Measurements from ENCODE around the gene TSGA10IP. TPM values are rescaled to one million over a fixed set of nuclear protein-coding genes. Genes with fewer than 3 reads are reported as not detected.

Gene TSGA10IP
- total RNA-seq, 4 donors from 2014 or later: not detected

- ATAC-seq: peak; percentile 66 to 75
- H3K36me3 ChIP-seq: peaks cover 0 to 26% of the 10 kb centered on the region in 2 donors
- peak within 1 kb of the TSS; percentile 86 to 98 (median 94) for H3K27ac ChIP-seq
- no peaks in the 10 kb centered on the region for H3K27me3 ChIP-seq
- TF ChIP-seq CTCF (IDR thresholded peaks at IDR 0.05 in 4 of 5, conservative IDR thresholded peaks at IDR 0.05 in 1 of 5) (peak in 3 of 5 experiments; percentile 9 to 46 (median 37)), POLR2A (IDR thresholded peaks at IDR 0.05) (peak; percentile 83 to 84)
- intact Hi-C loops (cut with DNase I; ENCODE audit: low total_unique reads) (loop anchor here (1.0 to 10.0 kb wide), 12 partner anchors 31 to 907 kb away; partner anchors contain the start of genes ARL2, BANF1, EIF1AD and FIBP), in situ Hi-C loops (cut with MboI; ENCODE audit: low sequenced_read_pairs in 4 of 4) (no loop called here)
- no peaks in the 10 kb centered on the region for H3K9me3 ChIP-seq
- DNase-seq: peak; percentile 99
- peak within 1 kb of the TSS; percentile 77 to 95 (median 92) for H3K4me3 ChIP-seq
- H3K4me1 ChIP-seq: peaks cover 47 to 49% of the 10 kb centered on the region in 2 donors
These were observed 26.1 kb upstream of the TSGA10IP start, which contains the start of gene DRAP1 for GRCh38 chr11:65919141-65919572. TSS of gene DRAP1 (plus strand) at chr11:65919426. CDS start at chr11:65919502, 76 bp downstream.

- Histone ChIP-seq H3K36me3 (peaks cover 0 to 26% of the 10 kb centered on the region in 2 donors), H3K4me3 (peak overlapping the region; percentile 77 to 93 (median 84)), H3K9me3 (no peaks in the 10 kb centered on the region), H3K27me3 (no peaks in the 10 kb centered on the region), H3K4me1 (peaks cover 43 to 46% of the 10 kb centered on the region in 2 donors), H3K27ac (peak overlapping the region; percentile 80 to 93 (median 86))
- in situ Hi-C loops (cut with MboI; ENCODE audit: low sequenced_read_pairs in 4 of 4): no loop called here
- ATAC-seq (peak; percentile 13 to 22), DNase-seq (peak in 1 of 2 donors; percentile 23)
- TF ChIP-seq POLR2A (IDR thresholded peaks at IDR 0.05) (no peak), CTCF (IDR thresholded peaks at IDR 0.05 in 4 of 5, conservative IDR thresholded peaks at IDR 0.05 in 1 of 5) (no peak)
- intact Hi-C loops (cut with DNase I; ENCODE audit: low total_unique reads): loop anchor here (1.0 to 10.0 kb wide), 12 partner anchors 31 to 907 kb away; partner anchors contain the start of genes ARL2, BANF1, EIF1AD and FIBP
These were observed 25.5 kb upstream of the TSGA10IP start for GRCh38 chr11:65919573-65920371.

- H3K4me1 ChIP-seq: peaks cover 37 to 40% of the 10 kb centered on the region in 2 donors
- intact Hi-C loops (cut with DNase I; ENCODE audit: low total_unique reads): no loop called here
- no peak for DNase-seq
These were observed 24.9 kb upstream of the TSGA10IP start for GRCh38 chr11:65920372-65920802.

GRCh38 chr11:65921033-65921555 is 24.2 kb upstream of the TSGA10IP start:
- in situ Hi-C loops (cut with MboI; ENCODE audit: low sequenced_read_pairs in 4 of 4): no loop called here
- Histone ChIP-seq H3K36me3 (peaks cover 0 to 26% of the 10 kb centered on the region in 2 donors), H3K4me1 (peaks cover 30 to 35% of the 10 kb centered on the region in 2 donors), H3K27ac (no peak overlapping the region), H3K27me3 (no peaks in the 10 kb centered on the region), H3K9me3 (no peaks in the 10 kb centered on the region), H3K4me3 (no peak overlapping the region)
- TF ChIP-seq POLR2A (IDR thresholded peaks at IDR 0.05): no peak
- no peak for TF ChIP-seq CTCF (IDR thresholded peaks at IDR 0.05 in 4 of 5, conservative IDR thresholded peaks at IDR 0.05 in 1 of 5)
- no peak for DNase-seq
- intact Hi-C loops (cut with DNase I; ENCODE audit: low total_unique reads): no loop called here
- ATAC-seq: no peak

More at GRCh38 chr11:65920372-65920802, 24.9 kb upstream of the TSGA10IP start:
- in situ Hi-C loops (cut with MboI; ENCODE audit: low sequenced_read_pairs in 4 of 4): no loop called here
- peaks cover 0 to 26% of the 10 kb centered on the region in 2 donors for H3K36me3 ChIP-seq
- H3K27me3 ChIP-seq: no peaks in the 10 kb centered on the region
- peak overlapping the region in 2 of 4 donors; percentile 80 to 89 for H3K27ac ChIP-seq
- H3K9me3 ChIP-seq: no peaks in the 10 kb centered on the region
- TF ChIP-seq CTCF (IDR thresholded peaks at IDR 0.05 in 4 of 5, conservative IDR thresholded peaks at IDR 0.05 in 1 of 5): no peak
- TF ChIP-seq POLR2A (IDR thresholded peaks at IDR 0.05): no peak
- ATAC-seq: no peak
- H3K4me3 ChIP-seq: peak overlapping the region; percentile 77 to 93 (median 84)

All from gastrocnemius medialis (tissue), 4 donors.